Prostate gland (tissue), 2 donors: ENCODE data around the gene C1QTNF1.

Experiments
- CTCF ChIP-seq, 4 experiments: fragments of 200-600 bp in 2 of 4; fragments of 450-650 bp in 2 of 4; sonication (generic) in 2 of 4; IDR thresholded peaks; 1 replicate in 3 of 4; 2 replicates in 1 of 4; pipeline ENCODE4 v1.5.1; 2016 to 2019; ENCODE audit warnings: antibody characterized with exemption in 4 of 4, mild to moderate bottlenecking in 2 of 4, moderate library complexity in 2 of 4
- POLR2A ChIP-seq: fragments of 450-650 bp; IDR thresholded peaks from one replicate; pipeline ENCODE4 v1.6.1; 2016; ENCODE audit warnings: antibody characterized with exemption, mild to moderate bottlenecking
- POLR2AphosphoS5 ChIP-seq: sonication (generic); formaldehyde crosslinking; IDR thresholded peaks from one replicate; pipeline ENCODE4 v1.6.1; 2017; ENCODE audit warnings: antibody characterized with exemption

- TF ChIP-seq CTCF (IDR thresholded peaks at IDR 0.05) (peak in 1 of 4 experiments; percentile 30), POLR2A (no peak), POLR2AphosphoS5 (peak; percentile 34)
Observed at GRCh38 chr17:78998311-78999055, 25.5 kb upstream of the C1QTNF1 start.
